Tibial artery (tissue), 4 donors: ENCODE results near the gene MMP20.

ENCODE experiments used
- DNase-seq, 2 donors: peaks; one replicate each; pipeline ENCODE4 v3.0.0-alpha.2; 2019
- H3K27ac ChIP-seq, 2 donors: fragments of 200-600 bp; sonication (generic) in 1 of 2; 1 replicate in 1 of 2; 2 replicates in 1 of 2; pipeline ENCODE4 v1.5.1; 2018 to 2019; ENCODE audit warnings: mild to moderate bottlenecking in 1 of 2
- H3K27me3 ChIP-seq, 2 donors: fragments of 200-600 bp; sonication (generic) in 1 of 2; one replicate each; pipeline versions ENCODE4 v1.5.1 to v1.6.0; 2016 to 2019
- H3K36me3 ChIP-seq, 3 donors: fragments of 200-600 bp; sonication (generic) in 2 of 3; one replicate each; pipeline ENCODE4 v1.5.1; 2016 to 2019; ENCODE audit warnings: mild to moderate bottlenecking in 2 of 3
- H3K4me1 ChIP-seq, 4 donors: fragments of 200-600 bp; sonication (generic) in 2 of 4; 1 replicate in 3 of 4; 2 replicates in 1 of 4; pipeline ENCODE4 v1.5.1; 2016 to 2019
- H3K4me3 ChIP-seq, 2 donors: fragments of 200-600 bp; sonication (generic) in 1 of 2; 1 replicate in 1 of 2; 2 replicates in 1 of 2; pipeline ENCODE4 v1.5.1; 2018 to 2019; ENCODE audit warnings: mild to moderate bottlenecking in 2 of 2
- H3K9me3 ChIP-seq, 3 donors: fragments of 200-600 bp; sonication (generic) in 1 of 3; one replicate each; pipeline ENCODE4 v1.5.1; 2016 to 2019
- intact Hi-C: fragments of 100-400 bp; cut with DNase I; formaldehyde crosslinking; loops from one replicate; pipeline ENCODE4 v1.15.0; 2023; ENCODE audit warnings: low total_unique reads
- TF ChIP-seq, protein P1 (sequence below), 2 experiments: fragments of 200-600 bp in 1 of 2; fragments of 450-650 bp in 1 of 2; IDR thresholded peaks; one replicate each; pipeline ENCODE4 v1.5.1; 2017 to 2019; ENCODE audit warnings: antibody characterized with exemption in 2 of 2, mild to moderate bottlenecking in 1 of 2, moderate library complexity in 1 of 2

Gene MMP20

DNA sequence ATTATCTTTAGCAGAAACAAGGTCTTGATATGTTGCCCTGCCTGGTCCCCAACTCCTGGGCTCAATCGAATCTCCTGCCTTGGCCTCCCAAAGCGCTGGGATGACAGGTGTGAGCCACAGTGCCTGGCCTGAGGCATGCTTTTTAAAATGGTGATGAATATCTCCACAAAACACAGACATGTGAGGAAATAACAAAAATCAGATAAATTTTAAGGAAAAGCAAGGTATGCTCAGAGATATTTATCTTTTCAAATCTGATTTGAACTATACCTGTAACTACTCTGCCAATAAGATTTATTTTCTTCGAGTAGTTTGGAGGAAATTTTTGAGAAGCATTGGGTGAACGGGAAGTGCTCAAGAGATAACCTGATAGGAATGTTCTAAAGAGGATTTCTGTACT is 35.9 kb upstream of the MMP20 start:
- H3K4me1 ChIP-seq, result no peaks in the 10 kb centered on the region
- DNase-seq, result no peak
- H3K36me3 ChIP-seq, result no peaks in the 10 kb centered on the region
- TF ChIP-seq, protein P1, sequence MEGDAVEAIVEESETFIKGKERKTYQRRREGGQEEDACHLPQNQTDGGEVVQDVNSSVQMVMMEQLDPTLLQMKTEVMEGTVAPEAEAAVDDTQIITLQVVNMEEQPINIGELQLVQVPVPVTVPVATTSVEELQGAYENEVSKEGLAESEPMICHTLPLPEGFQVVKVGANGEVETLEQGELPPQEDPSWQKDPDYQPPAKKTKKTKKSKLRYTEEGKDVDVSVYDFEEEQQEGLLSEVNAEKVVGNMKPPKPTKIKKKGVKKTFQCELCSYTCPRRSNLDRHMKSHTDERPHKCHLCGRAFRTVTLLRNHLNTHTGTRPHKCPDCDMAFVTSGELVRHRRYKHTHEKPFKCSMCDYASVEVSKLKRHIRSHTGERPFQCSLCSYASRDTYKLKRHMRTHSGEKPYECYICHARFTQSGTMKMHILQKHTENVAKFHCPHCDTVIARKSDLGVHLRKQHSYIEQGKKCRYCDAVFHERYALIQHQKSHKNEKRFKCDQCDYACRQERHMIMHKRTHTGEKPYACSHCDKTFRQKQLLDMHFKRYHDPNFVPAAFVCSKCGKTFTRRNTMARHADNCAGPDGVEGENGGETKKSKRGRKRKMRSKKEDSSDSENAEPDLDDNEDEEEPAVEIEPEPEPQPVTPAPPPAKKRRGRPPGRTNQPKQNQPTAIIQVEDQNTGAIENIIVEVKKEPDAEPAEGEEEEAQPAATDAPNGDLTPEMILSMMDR (IDR thresholded peaks at IDR 0.05), result no peak
- H3K27me3 ChIP-seq, result no peaks in the 10 kb centered on the region
- H3K27ac ChIP-seq, result no peak overlapping the region
- intact Hi-C loops, result no loop called here
- no peak overlapping the region for H3K4me3 ChIP-seq
- H3K9me3 ChIP-seq, result no peaks in the 10 kb centered on the region

DNA sequence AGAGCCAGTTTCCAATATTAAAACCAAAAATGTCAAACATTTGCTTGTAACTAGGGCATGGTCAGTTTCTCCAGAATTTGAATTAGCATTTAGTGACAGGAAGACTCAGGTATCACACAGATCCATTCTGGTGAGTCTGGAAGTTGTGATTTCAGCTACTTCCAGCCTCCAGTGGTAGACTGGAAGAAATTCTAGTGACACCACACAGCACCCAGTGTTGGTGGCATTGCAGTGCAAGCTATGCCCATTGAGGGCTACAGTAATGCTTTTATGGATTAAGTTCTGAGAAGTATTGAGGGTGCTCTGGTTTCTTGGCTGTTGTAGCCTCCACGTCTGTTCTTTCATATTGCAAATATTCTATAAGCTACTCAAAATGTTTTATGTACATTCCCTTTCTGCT is 31.4 kb upstream of the MMP20 start:
- intact Hi-C loops, result no loop called here
- Histone ChIP-seq H3K4me3 (no peak overlapping the region), H3K36me3 (no peaks in the 10 kb centered on the region), H3K9me3 (no peaks in the 10 kb centered on the region), H3K27me3 (no peaks in the 10 kb centered on the region), H3K4me1 (no peaks in the 10 kb centered on the region), H3K27ac (no peak overlapping the region)
- TF ChIP-seq, protein P1 (IDR thresholded peaks at IDR 0.05), result no peak
- DNase-seq, result no peak

DNA sequence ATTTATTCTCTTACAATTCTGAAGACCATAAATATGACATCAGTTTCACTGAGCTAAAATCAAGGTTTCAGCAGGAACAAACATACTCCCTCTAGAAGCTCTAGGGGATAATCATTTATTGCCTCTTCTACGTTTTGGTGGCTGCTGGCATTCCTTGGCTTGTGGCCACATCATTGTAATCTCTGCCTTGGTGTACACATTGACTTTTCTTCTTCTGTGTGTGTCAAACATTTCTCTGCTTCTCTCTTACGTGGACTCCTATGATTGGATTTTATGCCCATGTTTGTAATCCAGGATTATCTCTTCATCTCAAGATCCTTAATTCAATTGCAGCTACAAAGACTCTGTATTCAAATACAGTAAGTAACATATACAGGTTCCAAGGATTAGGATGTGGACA is 30.4 kb upstream of the MMP20 start:
- Histone ChIP-seq H3K4me1 (no peaks in the 10 kb centered on the region), H3K27me3 (no peaks in the 10 kb centered on the region), H3K4me3 (no peak overlapping the region), H3K9me3 (no peaks in the 10 kb centered on the region), H3K27ac (no peak overlapping the region), H3K36me3 (no peaks in the 10 kb centered on the region)
- TF ChIP-seq, protein P1 (IDR thresholded peaks at IDR 0.05), result no peak
- no peak for DNase-seq
- intact Hi-C loops, result no loop called here

DNA sequence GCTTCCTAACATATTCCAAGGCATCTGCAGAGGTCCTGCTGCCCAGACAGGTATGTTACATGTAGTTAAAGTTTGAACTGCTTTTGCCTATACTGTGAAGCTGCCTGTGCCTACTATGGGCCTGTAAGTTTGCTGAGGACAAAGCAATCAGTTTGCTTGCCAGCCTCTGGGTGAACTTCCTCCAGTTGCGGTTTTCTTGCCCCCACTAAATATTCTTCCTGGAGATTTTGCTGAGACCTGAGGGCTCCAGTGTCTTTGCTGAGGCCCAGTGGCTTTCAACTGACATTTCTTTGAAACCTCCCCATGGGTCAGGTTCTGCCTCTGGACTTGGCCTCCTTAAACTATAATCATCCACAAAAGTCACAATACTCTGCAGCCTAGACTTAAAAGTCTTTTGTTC is 29.6 kb upstream of the MMP20 start:
- TF ChIP-seq, protein P1 (IDR thresholded peaks at IDR 0.05), result no peak
- Histone ChIP-seq H3K27me3 (no peaks in the 10 kb centered on the region), H3K4me1 (no peaks in the 10 kb centered on the region), H3K27ac (no peak overlapping the region), H3K36me3 (no peaks in the 10 kb centered on the region), H3K4me3 (no peak overlapping the region), H3K9me3 (no peaks in the 10 kb centered on the region)
- DNase-seq, result no peak
- intact Hi-C loops, result no loop called here

DNA sequence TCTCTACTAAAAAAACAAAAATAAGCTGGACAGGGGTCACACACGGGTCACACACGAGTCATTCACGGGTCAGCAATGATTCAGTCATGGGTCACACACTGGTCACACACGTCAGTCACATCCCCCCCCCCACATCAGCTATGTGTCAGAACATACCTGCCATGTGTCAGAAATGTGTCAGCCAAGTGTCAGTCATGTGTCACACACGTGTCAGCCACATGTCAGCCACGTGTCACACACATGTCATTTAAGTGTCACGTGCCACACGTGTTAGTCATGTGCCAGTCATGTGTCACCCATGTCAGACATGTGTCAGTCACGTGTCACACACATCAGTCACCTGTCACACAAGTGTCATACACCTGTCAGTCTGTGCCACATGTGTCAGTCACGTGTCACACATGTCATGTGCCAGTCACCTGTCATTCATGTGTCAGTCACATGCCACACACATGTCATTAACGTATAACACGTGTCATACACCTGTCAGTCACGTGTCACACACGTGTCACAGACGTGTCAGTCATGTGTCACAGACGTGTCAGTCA is 28.7 kb upstream of the MMP20 start:
- Histone ChIP-seq H3K4me1 (no peaks in the 10 kb centered on the region), H3K27me3 (no peaks in the 10 kb centered on the region), H3K36me3 (no peaks in the 10 kb centered on the region), H3K4me3 (no peak overlapping the region), H3K9me3 (no peaks in the 10 kb centered on the region), H3K27ac (no peak overlapping the region)
- no peak for DNase-seq
- intact Hi-C loops, result no loop called here
- TF ChIP-seq, protein P1 (IDR thresholded peaks at IDR 0.05), result no peak

DNA sequence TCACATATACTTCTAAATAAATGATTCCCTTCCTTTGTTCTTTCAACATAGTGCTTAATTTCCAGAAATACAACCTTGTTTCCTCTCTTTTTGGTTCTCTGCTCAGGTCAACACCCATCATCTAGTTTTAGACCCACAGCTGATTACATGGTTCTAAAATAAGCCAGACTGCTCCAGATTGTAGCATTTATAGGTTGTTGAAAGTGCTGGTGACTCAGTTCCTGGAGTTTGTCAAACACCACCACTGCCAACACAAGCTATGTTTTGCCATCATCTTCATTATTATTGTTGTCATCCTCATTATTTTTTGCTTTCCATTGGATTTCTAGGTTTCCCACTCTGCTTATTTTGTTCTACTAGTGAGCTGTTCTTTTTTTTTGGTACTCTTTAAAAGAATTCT is 22.3 kb upstream of the MMP20 start:
- Histone ChIP-seq H3K4me3 (no peak overlapping the region), H3K27me3 (no peaks in the 10 kb centered on the region), H3K36me3 (no peaks in the 10 kb centered on the region), H3K27ac (no peak overlapping the region), H3K9me3 (no peaks in the 10 kb centered on the region), H3K4me1 (no peaks in the 10 kb centered on the region)
- TF ChIP-seq, protein P1 (IDR thresholded peaks at IDR 0.05), result no peak
- intact Hi-C loops, result no loop called here
- DNase-seq, result no peak
